A673 (cell line): ENCODE data around the gene ULBP1.

Source experiments
- EZH2 ChIP-seq: fragments of 200-600 bp; sonication (generic); IDR thresholded peaks from 2 replicates; pipeline ENCODE4 v1.6.1; 2017; ENCODE audit warnings: borderline replicate concordance, low read depth, mild to moderate bottlenecking, mixed read lengths, antibody characterized with exemption, low read length; ENCODE audit not compliant: poor library complexity, severe bottlenecking
- TF ChIP-seq, protein P1 (sequence below): fragments of 300-800, 200-600 bp; sonication (generic); conservative IDR thresholded peaks from 2 replicates; pipeline ENCODE4 v1.5.1; 2017; ENCODE audit warnings: low read depth, mild to moderate bottlenecking, antibody characterized with exemption, low read length, moderate library complexity, mixed read lengths

DNA sequence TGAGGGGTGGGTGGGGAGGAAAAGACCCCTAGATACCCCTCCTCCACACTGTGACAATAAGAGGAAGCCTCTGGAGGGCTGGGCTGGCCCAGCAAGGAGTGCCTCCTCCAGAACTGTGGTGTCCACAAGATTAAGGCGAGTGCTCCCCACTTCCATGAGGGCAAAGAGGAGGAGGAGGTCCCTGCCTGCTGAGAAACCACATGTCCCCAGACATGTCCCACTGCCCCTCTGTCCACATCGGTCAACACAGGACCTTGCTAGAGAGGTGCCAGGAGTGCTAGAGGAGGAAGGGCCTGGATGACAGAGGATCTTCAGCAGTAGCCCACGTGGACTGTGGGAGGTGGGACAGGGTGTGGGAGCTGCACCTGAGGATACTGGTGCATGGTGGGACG is 43.9 kb upstream of the ULBP1 start:
- TF ChIP-seq EZH2 = no peak
- TF ChIP-seq, protein P1, sequence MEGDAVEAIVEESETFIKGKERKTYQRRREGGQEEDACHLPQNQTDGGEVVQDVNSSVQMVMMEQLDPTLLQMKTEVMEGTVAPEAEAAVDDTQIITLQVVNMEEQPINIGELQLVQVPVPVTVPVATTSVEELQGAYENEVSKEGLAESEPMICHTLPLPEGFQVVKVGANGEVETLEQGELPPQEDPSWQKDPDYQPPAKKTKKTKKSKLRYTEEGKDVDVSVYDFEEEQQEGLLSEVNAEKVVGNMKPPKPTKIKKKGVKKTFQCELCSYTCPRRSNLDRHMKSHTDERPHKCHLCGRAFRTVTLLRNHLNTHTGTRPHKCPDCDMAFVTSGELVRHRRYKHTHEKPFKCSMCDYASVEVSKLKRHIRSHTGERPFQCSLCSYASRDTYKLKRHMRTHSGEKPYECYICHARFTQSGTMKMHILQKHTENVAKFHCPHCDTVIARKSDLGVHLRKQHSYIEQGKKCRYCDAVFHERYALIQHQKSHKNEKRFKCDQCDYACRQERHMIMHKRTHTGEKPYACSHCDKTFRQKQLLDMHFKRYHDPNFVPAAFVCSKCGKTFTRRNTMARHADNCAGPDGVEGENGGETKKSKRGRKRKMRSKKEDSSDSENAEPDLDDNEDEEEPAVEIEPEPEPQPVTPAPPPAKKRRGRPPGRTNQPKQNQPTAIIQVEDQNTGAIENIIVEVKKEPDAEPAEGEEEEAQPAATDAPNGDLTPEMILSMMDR = no peak
